ENCODE results near the gene SCLT1.
"Not testable (repeated sequence)": the region's sequence is repeated elsewhere in the genome, so short reads cannot be mapped to it uniquely, and the experiment has no call there.

SCLT1 gene

DNA sequence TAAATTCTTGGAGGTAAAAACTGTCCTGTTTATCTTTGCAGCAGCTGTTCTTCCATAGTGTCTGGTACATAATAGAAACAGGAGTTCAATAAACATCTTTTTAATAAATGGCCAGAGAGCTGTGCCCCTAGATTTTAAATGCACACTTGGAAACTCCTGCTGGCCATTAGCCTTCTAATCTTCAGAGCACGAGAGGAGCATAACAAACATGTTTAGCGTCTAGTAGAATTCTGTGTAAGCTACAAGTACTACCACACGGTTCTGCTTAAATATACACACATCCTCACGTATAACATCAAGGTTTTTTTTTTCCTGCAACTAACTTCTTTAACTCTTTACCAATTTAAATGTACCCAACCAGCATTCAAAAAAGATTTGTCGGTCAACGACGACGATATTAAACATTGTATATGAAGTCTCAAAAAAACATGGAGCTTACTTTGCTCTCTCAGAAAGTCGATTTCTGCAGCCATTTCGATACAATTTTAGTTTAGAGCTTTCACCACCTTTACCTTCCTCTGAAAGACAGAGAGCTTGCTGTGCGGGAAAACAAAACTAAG, 628 bp downstream of the SCLT1 start:
- Mint-ChIP-seq H3K36me3 (ENCODE audit: low read depth) (peaks cover 15% of the 10 kb centered on the region), H3K27me3 (ENCODE audit: low read depth, poor library complexity) (peaks cover 9% of the 10 kb centered on the region), H3K4me3 (no peak overlapping the region), H3K9me3 (peaks cover 3% of the 10 kb centered on the region), H3K27ac (no peak overlapping the region), H3K4me1 (peaks cover 21% of the 10 kb centered on the region)
- TF ChIP-seq, protein P1, sequence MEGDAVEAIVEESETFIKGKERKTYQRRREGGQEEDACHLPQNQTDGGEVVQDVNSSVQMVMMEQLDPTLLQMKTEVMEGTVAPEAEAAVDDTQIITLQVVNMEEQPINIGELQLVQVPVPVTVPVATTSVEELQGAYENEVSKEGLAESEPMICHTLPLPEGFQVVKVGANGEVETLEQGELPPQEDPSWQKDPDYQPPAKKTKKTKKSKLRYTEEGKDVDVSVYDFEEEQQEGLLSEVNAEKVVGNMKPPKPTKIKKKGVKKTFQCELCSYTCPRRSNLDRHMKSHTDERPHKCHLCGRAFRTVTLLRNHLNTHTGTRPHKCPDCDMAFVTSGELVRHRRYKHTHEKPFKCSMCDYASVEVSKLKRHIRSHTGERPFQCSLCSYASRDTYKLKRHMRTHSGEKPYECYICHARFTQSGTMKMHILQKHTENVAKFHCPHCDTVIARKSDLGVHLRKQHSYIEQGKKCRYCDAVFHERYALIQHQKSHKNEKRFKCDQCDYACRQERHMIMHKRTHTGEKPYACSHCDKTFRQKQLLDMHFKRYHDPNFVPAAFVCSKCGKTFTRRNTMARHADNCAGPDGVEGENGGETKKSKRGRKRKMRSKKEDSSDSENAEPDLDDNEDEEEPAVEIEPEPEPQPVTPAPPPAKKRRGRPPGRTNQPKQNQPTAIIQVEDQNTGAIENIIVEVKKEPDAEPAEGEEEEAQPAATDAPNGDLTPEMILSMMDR (IDR thresholded peaks at IDR 0.05): no peak
- DNase-seq: no peak

DNA sequence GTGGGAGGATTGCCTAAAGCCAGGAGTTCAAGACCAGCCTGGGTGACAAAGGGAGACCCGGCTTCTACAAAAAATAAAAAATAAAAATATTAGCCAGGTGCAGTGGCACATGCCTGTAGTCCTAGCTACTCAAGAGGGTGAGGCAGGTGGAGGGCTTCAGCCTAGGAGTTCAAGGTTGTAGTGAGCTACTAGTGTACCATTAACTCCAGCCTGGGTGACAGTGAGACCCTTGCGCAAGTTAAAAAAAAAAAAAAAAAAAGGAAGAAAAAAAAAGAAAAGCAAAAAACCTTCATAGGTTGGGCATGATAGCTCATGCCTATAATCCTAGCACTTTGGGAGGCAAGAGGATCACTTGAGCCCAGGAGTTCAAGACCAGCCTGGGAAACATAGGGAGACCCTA, 5.8 kb downstream of the SCLT1 start:
- peaks cover 4% of the 10 kb centered on the region for H3K27me3 Mint-ChIP-seq (ENCODE audit: low read depth, poor library complexity)
- H3K4me3 Mint-ChIP-seq: no peak overlapping the region
- no peaks in the 10 kb centered on the region for H3K4me1 Mint-ChIP-seq
- TF ChIP-seq, protein P1 (IDR thresholded peaks at IDR 0.05): no peak
- H3K9me3 Mint-ChIP-seq: peaks cover 44% of the 10 kb centered on the region
- peaks cover 62% of the 10 kb centered on the region for H3K36me3 Mint-ChIP-seq (ENCODE audit: low read depth)
- H3K27ac Mint-ChIP-seq: no peak overlapping the region
- DNase-seq: no peak

DNA sequence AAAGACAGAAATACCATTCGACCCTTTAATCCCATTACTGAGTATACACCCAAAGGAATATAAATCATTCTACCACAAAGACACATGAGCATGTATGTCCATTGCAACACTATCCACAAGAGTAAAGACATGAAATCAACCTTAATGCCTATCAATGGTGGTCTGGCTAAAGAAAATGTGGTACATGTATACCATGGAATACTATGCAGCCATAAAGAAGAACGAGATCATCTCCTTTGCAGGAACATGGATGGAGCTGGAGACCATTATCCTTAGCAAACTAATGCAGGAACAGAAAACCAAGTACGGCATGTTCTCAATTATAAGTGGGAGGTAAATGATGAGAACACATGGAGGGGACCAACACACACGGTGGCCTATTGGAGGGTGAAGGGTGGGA, 7.9 kb downstream of the SCLT1 start:
- peaks cover 83% of the 10 kb centered on the region for H3K36me3 Mint-ChIP-seq (ENCODE audit: low read depth)
- TF ChIP-seq, protein P1 (IDR thresholded peaks at IDR 0.05): no peak
- peaks cover 10% of the 10 kb centered on the region for H3K27me3 Mint-ChIP-seq (ENCODE audit: low read depth, poor library complexity)
- H3K27ac Mint-ChIP-seq: no peak overlapping the region
- no peak for DNase-seq
- peaks cover 62% of the 10 kb centered on the region for H3K9me3 Mint-ChIP-seq
- H3K4me3 Mint-ChIP-seq: no peak overlapping the region
- H3K4me1 Mint-ChIP-seq: no peaks in the 10 kb centered on the region

DNA sequence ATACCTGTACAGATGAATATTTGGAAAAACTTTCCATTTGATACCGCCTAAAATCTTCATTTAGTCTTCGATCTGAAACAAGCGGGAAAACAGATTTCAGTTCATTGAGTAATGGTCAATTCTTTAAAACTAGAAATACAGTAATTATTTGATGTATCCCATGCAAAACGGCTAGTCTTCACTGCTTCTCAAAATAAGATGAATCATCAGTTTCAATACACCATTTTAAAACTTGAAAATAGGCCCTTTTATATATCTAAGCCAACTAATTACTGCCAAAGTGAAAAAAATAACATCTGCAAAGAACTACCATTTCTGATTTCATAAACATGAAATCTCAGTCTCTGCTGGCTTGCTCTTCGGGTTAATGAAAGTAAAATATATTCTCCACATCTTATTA, 11.0 kb downstream of the SCLT1 start:
- H3K4me1 Mint-ChIP-seq: no peaks in the 10 kb centered on the region
- DNase-seq: no peak
- H3K9me3 Mint-ChIP-seq: peaks cover 78% of the 10 kb centered on the region
- TF ChIP-seq, protein P1 (IDR thresholded peaks at IDR 0.05): no peak
- peaks cover 7% of the 10 kb centered on the region for H3K27me3 Mint-ChIP-seq (ENCODE audit: low read depth, poor library complexity)
- no peak overlapping the region for H3K4me3 Mint-ChIP-seq
- no peak overlapping the region for H3K27ac Mint-ChIP-seq
- peaks cover 94% of the 10 kb centered on the region for H3K36me3 Mint-ChIP-seq (ENCODE audit: low read depth)

DNA sequence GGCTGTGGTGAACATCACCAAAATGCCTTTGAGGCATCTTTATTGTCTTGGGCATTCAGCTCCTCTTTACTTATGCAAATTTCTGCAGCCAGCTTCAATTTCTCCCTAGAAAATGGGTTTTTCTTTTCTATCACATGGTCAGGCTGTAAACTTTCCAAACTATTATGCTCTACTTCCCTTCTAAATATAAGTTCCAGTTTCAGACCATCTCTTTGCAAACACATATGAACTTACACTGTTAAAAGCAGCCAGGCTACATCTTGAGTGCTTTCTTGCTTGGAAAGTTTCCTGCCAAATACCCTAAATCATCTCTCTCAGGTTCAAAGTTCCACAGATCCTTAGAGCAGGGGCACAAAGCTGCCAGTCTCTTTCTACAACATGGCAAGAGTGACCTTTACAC, 13.2 kb downstream of the SCLT1 start:
- Mint-ChIP-seq H3K4me1 (no peaks in the 10 kb centered on the region), H3K9me3 (peaks cover 73% of the 10 kb centered on the region), H3K27me3 (ENCODE audit: low read depth, poor library complexity) (peaks cover 6% of the 10 kb centered on the region), H3K4me3 (no peak overlapping the region), H3K36me3 (ENCODE audit: low read depth) (peaks cover 91% of the 10 kb centered on the region), H3K27ac (no peak overlapping the region)
- TF ChIP-seq, protein P1 (IDR thresholded peaks at IDR 0.05): no peak
- no peak for DNase-seq

DNA sequence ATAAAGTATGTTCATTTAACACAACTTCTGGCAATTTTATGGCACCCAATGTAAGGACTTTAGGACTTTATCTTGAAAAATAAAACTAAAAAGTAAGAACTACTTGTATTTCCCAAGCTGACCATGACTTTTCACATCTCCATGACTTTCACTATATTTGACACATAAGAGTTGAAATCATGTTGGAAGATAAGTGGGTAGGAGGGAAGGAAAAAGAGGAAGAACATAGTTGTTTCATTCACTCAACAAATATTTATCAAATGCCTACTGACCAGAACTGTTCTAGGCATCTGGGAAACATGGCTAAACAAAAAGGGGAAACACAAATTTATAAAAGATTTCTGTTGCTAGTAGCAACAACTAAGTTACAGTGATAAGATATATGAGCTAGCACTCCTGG, 16.0 kb downstream of the SCLT1 start:
- Mint-ChIP-seq H3K4me3 (no peak overlapping the region), H3K27ac (no peak overlapping the region), H3K4me1 (no peaks in the 10 kb centered on the region), H3K27me3 (ENCODE audit: low read depth, poor library complexity) (peaks cover 6% of the 10 kb centered on the region), H3K9me3 (peaks cover 70% of the 10 kb centered on the region), H3K36me3 (ENCODE audit: low read depth) (peaks cover 90% of the 10 kb centered on the region)
- TF ChIP-seq, protein P1 (IDR thresholded peaks at IDR 0.05): no peak
- no peak for DNase-seq

DNA sequence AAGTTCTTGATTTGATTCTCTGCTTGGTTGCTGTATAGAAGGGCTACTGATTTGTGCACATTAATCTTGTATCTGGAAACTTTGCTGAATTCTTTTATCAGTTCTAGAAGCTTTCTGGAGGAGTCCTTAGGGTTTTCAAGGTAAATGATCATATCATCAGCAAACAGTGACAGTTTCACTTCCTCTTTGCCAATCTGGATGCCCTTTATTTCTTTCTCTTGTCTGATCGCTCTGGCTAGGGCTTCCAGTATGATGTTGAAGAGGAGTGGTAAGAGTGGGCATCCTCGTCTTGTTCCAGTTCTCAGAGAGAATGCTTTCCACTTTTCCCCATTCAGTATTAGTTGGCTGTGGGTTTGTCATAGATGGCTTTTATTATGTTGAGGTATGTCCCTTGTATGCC, 23.8 kb downstream of the SCLT1 start:
- H3K4me3 Mint-ChIP-seq; H3K27me3 Mint-ChIP-seq (ENCODE audit: low read depth, poor library complexity); H3K27ac Mint-ChIP-seq; H3K4me1 Mint-ChIP-seq; DNase-seq: not testable (repeated sequence)
- H3K9me3 Mint-ChIP-seq: peaks cover 79% of the 10 kb centered on the region
- H3K36me3 Mint-ChIP-seq (ENCODE audit: low read depth): peaks cover 79% of the 10 kb centered on the region

Data from nephron progenitor cell (in vitro differentiated cells).